AG09309 (cell line): Measurements from ENCODE around the gene MTERF4.

Source experiments
- DNase-seq: peaks from one replicate; pipeline ENCODE4 v3.0.0-alpha.2; 2010; ENCODE audit warnings: low read depth
- H3K4me3 ChIP-seq: 2 replicates; pipeline ENCODE4 v1.5.1; 2011; ENCODE audit warnings: mild to moderate bottlenecking, low read depth, low read length, moderate library complexity; ENCODE audit not compliant: control insufficient read depth
- CTCF ChIP-seq: IDR thresholded peaks from 2 replicates; pipeline ENCODE4 v1.5.1; 2011; ENCODE audit warnings: mild to moderate bottlenecking, low read depth, low read length, inconsistent platforms; ENCODE audit not compliant: insufficient read depth, control insufficient read depth; ENCODE audit errors: missing control alignments

MTERF4 gene

GRCh38 chr2:241048949-241049343 lies 53.1 kb downstream of the MTERF4 start:
- DNase-seq: no peak
- H3K4me3 ChIP-seq: no peak overlapping the region
- no peak for TF ChIP-seq CTCF

- no peak for DNase-seq
- H3K4me3 ChIP-seq: no peak overlapping the region
- TF ChIP-seq CTCF: no peak
These were observed 53.7 kb downstream of the MTERF4 start for GRCh38 chr2:241048149-241048948.

GRCh38 chr2:241047253-241048010 lies 54.7 kb downstream of the MTERF4 start:
- DNase-seq: no peak
- H3K4me3 ChIP-seq: no peak overlapping the region
- TF ChIP-seq CTCF: no peak
